K562 (cell line): ENCODE data around the gene CLUH. TPM values are rescaled to one million over a fixed set of nuclear protein-coding genes. Genes with fewer than 3 reads are reported as not detected.
A peak's percentile ranks its signal among the peaks of the same experiment; 100 is the strongest.

Source experiments
- ATAC-seq: fragments of 200-7000 bp; cut with Tn5 transposase; 3 replicates; pipeline ENCODE4 v1.9.1; 2020; ENCODE audit warnings: moderate library complexity
- BruUV-seq: library from RNA; stranded (reverse); fragments of 400-500 nt; replicated peaks from 2 replicates; lab custom pipeline; 2021; lab: Mats Ljungman, UMichigan
- CTCF ChIA-PET: fragments of 300-600 bp; formaldehyde crosslinking; extraction: SDS; loops from one replicate; lab custom pipeline; 2021; ENCODE audit warnings: low intra/inter-chr PET ratio; lab: Yijun Ruan, JAX
- POLR2A ChIA-PET: fragments of 300-600, 350-650 bp; sonication (Branson Sonifier 250); formaldehyde crosslinking; extraction: SDS; loops from one replicate; lab custom pipeline; 2021; ENCODE audit warnings: antibody characterized with exemption, inconsistent platforms; lab: Yijun Ruan, JAX
- DNase-seq, 4 experiments: peaks; one replicate each; pipeline versions ENCODE4 v3.0.0 to v3.0.0-alpha.2; 2011 to 2018; ENCODE audit warnings: low spot score in 3 of 4, mixed read lengths in 3 of 4; ENCODE audit errors: extremely low read depth in 1 of 4
- FAIRE-seq: peaks from 2 replicates; lab custom pipeline; 2011; peaks lifted over from hg19 to GRCh38; lab: Jason Lieb, UNC
- H2AFZ ChIP-seq: 2 replicates; pipeline ENCODE4 v1.6.0; 2011; ENCODE audit warnings: low read depth, low read length, control low read depth, inconsistent platforms
- H3K27ac ChIP-seq: fragments of 200-600 bp; 3 replicates; pipeline ENCODE4 v1.8.0; 2011; ENCODE audit warnings: low read depth, mild to moderate bottlenecking, control low read depth, inconsistent platforms, low read length, moderate library complexity, mixed read lengths; ENCODE audit errors: extremely low read depth
- H3K27me3 ChIP-seq, 2 experiments: fragments of 300-600 bp in 1 of 2; 2 replicates in 1 of 2; 3 replicates in 1 of 2; pipeline versions ENCODE4 v1.6.0 to v1.8.0; 2011; ENCODE audit warnings: inconsistent platforms in 2 of 2, low read length in 2 of 2, mild to moderate bottlenecking in 1 of 2, mixed read lengths in 1 of 2, moderate library complexity in 1 of 2; ENCODE audit not compliant: control insufficient read depth in 2 of 2, insufficient read depth in 2 of 2
- H3K36me3 ChIP-seq: fragments of 300-600 bp; 3 replicates; pipeline ENCODE4 v1.8.0; 2011; ENCODE audit warnings: mild to moderate bottlenecking, low read length, inconsistent platforms; ENCODE audit not compliant: control insufficient read depth, insufficient read depth
- H3K4me1 ChIP-seq, 2 experiments: fragments of 200-600 bp in 1 of 2; replicated peaks in 1 of 2; 2 replicates in 1 of 2; 3 replicates in 1 of 2; pipeline versions ENCODE4 v1.5.1 to v1.8.0; 2011; ENCODE audit warnings: inconsistent platforms in 2 of 2, low read length in 2 of 2, mild to moderate bottlenecking in 1 of 2, mixed read lengths in 1 of 2, moderate library complexity in 1 of 2; ENCODE audit not compliant: control insufficient read depth in 2 of 2, insufficient read depth in 2 of 2
- H3K4me2 ChIP-seq: 2 replicates; pipeline ENCODE4 v1.6.1; 2011; ENCODE audit warnings: low read length, control low read depth, inconsistent platforms, mixed read lengths; ENCODE audit not compliant: insufficient read depth
- H3K4me3 ChIP-seq: fragments of 200-600 bp; sonication (generic), shearing (Covaris generic); 2 replicates; pipeline ENCODE4 v1.5.1; 2016; ENCODE audit warnings: control low read depth, inconsistent platforms
- H3K79me2 ChIP-seq: fragments of 200-600 bp; 3 replicates; pipeline ENCODE4 v1.8.0; 2011; ENCODE audit warnings: low read length, inconsistent platforms; ENCODE audit not compliant: control insufficient read depth, insufficient read depth
- H3K9ac ChIP-seq, 2 experiments: 2 replicates each; pipeline versions ENCODE4 v1.6.0 to v1.6.1; 2011; ENCODE audit warnings: low read depth in 2 of 2, low read length in 2 of 2, control low read depth in 1 of 2, inconsistent platforms in 1 of 2, mild to moderate bottlenecking in 1 of 2, mixed read lengths in 1 of 2; ENCODE audit not compliant: insufficient read depth in 1 of 2
- H3K9me1 ChIP-seq: one replicate; pipeline ENCODE4 v1.6.0; 2011; ENCODE audit warnings: inconsistent platforms, mild to moderate bottlenecking, low read length, moderate library complexity; ENCODE audit not compliant: control insufficient read depth, insufficient read depth
- H3K9me3 ChIP-seq: replicated peaks from 2 replicates; pipeline ENCODE4 v1.5.1; 2011; ENCODE audit warnings: low read depth, low read length, inconsistent platforms; ENCODE audit not compliant: control insufficient read depth, insufficient read depth
- H4K20me1 ChIP-seq: replicated peaks from 2 replicates; pipeline ENCODE4 v1.6.1; 2011; ENCODE audit warnings: low read length, inconsistent platforms, mixed read lengths; ENCODE audit not compliant: control insufficient read depth, insufficient read depth
- CAMTA2 ChIP-seq: fragments of 250-450 bp; sonication (Bioruptor Pico); conservative IDR thresholded peaks from 2 replicates; pipeline ENCODE4 v1.5.1; 2022
- RCOR1 ChIP-seq, 2 experiments: IDR thresholded peaks; 2 replicates each; pipeline ENCODE4 v1.6.1; 2012; ENCODE audit warnings: low read depth in 2 of 2, low read length in 2 of 2, borderline replicate concordance in 1 of 2, improper control_type of control experiment in 1 of 2
- SMAD1 ChIP-seq: fragments of 150-350 bp; IDR thresholded peaks from 2 replicates; pipeline ENCODE4 v1.6.1; 2014; ENCODE audit warnings: low read length, low read depth; ENCODE audit not compliant: partially characterized antibody
- STAT5A ChIP-seq: IDR thresholded peaks from 2 replicates; pipeline ENCODE4 v1.6.1; 2012; ENCODE audit warnings: low read length, inconsistent platforms, borderline replicate concordance
- WGBS: fragments of 100-300 bp; shearing (Covaris generic); methylation state at CpG from one replicate; pipeline ENCODE4 v1.1.6; 2016; ENCODE audit warnings: low coverage, mixed read lengths; ENCODE audit not compliant: insufficient coverage; ENCODE audit errors: missing lambda C conversion rate; 5-methylcytosine and 5-hydroxymethylcytosine counted together
- in situ Hi-C: fragments of 300-500 bp; cut with MboI; formaldehyde crosslinking; loops from 4 replicates; pipeline ENCODE4 v1.15.0; 2018; ENCODE audit warnings: inconsistent platforms, mixed read lengths
- intact Hi-C: fragments of 100-400 bp; cut with micrococcal nuclease; formaldehyde crosslinking; loops from 2 replicates; pipeline ENCODE4 v1.14.2; 2022
- polyA plus RNA-seq, 8 experiments: library from polyadenylated mRNA; depleted of rRNA in 4 of 8; stranded (reverse) in 5 of 8; unstranded in 3 of 8; fragments of >200 nt; fragmentation: Nextera tagmentation in 2 of 8; fragmentation: Illumina TruSeq in 1 of 8; extraction: Ambion mirVana in 2 of 8; extraction: Trizol in 1 of 8; gene quantifications; 2 replicates each; pipeline versions ENCODE4 v1.2.1 to v1.2.3, GENCODE V29; 2011 to 2014; ENCODE audit warnings: inconsistent platforms in 1 of 8, missing spikeins in 1 of 8
- total RNA-seq, 7 experiments: library from RNA; depleted of rRNA in 6 of 7; stranded (reverse); fragments of >200 nt in 6 of 7; fragmentation: Illumina TruSeq in 2 of 7; extraction: Trizol in 2 of 7; gene quantifications; 2 replicates each; pipeline versions ENCODE4 v1.2.1 to v1.2.3, GENCODE V29; 2011 to 2021; ENCODE audit warnings: low replicate concordance in 1 of 7

Gene CLUH
- total and polyA plus RNA-seq, 9 of the 15 experiments (the other 6 are each of a cell fraction or from before 2014, with no cell fraction given), result 0.21 to 140 (median 33.2) TPM

- no peaks in the 10 kb centered on the region for H3K36me3 ChIP-seq
- H3K9ac ChIP-seq, result no peak overlapping the region
- intact Hi-C loops (no loop called here), in situ Hi-C loops (no loop called here)
- FAIRE-seq (no peak), ATAC-seq (no peak), DNase-seq (peak in 2 of 4 experiments; percentile 37 to 39)
- H3K9me3 ChIP-seq, result no peaks in the 10 kb centered on the region
- no peak overlapping the region for H3K27ac ChIP-seq
- no TSS peak for BruUV-seq
- ChIA-PET CTCF (no interaction called here), POLR2A (interaction anchor here (0.6 to 1.0 kb wide), 3 partner anchors 9 to 573 kb away, joined by 3 to 4 read pairs (median 3); no protein-coding TSS in a partner anchor)
- H2AFZ ChIP-seq, result no peak overlapping the region
- no peaks in the 10 kb centered on the region for H3K9me1 ChIP-seq
- peaks cover 0 to 10% of the 10 kb centered on the region in 2 experiments; a peak in 2 of 5 replicates for H3K27me3 ChIP-seq
- TF ChIP-seq SMAD1, result no peak
- TF ChIP-seq CAMTA2 (CRISPR knock-in tag), result no peak
- TF ChIP-seq RCOR1 (IDR thresholded peaks at IDR 0.05; ENCODE audit: borderline replicate concordance in 1 of 2, low read depth in 2 of 2, low read length in 2 of 2), result no peak
- TF ChIP-seq STAT5A, result no peak
- H3K4me1 ChIP-seq, result peaks cover 0 to 25% of the 10 kb centered on the region in 2 experiments; a peak in 3 of 5 replicates
- no peak overlapping the region for H3K4me3 ChIP-seq
- H3K4me2 ChIP-seq, result no peak overlapping the region
- H4K20me1 ChIP-seq, result 0 out of 2 replicates have a peak, but pooled peaks cover 4% of the 10 kb centered on the region
- 34% methylated on average over 8 of the region's 98 CpGs for WGBS
- no peaks in the 10 kb centered on the region for H3K79me2 ChIP-seq
Measured at GRCh38 chr17:2723997-2724783, 12.6 kb upstream of the CLUH start.
